Calu3 (cell line): Measurements from ENCODE around the gene CLTRN. TPM values are rescaled to one million over a fixed set of nuclear protein-coding genes. Genes with fewer than 3 reads are reported as not detected.

Experiments
- BruUV-seq: library from RNA; stranded (reverse); fragments of 400-500 nt; replicated peaks from 2 replicates; lab custom pipeline; 2021; lab: Mats Ljungman, UMichigan
- CTCF ChIA-PET: fragments of 300-600 bp; sonication (Branson Sonifier 250); formaldehyde crosslinking; loops from one replicate; lab custom pipeline; 2022; ENCODE audit warnings: antibody characterized with exemption; lab: Charles Lee
- DNase-seq: peaks from one replicate; pipeline ENCODE4 v3.0.0; 2022
- H3K27ac Mint-ChIP-seq: one replicate; pipeline ENCODE4 v1.8.0; 2022; ENCODE audit warnings: mixed read lengths; ENCODE audit not compliant: unreplicated experiment
- H3K27me3 Mint-ChIP-seq: one replicate; pipeline ENCODE4 v1.8.0; 2022; ENCODE audit warnings: mixed read lengths; ENCODE audit not compliant: unreplicated experiment
- H3K36me3 Mint-ChIP-seq: one replicate; pipeline ENCODE4 v1.8.0; 2022; ENCODE audit warnings: mild to moderate bottlenecking, moderate library complexity, mixed read lengths; ENCODE audit not compliant: insufficient read depth, unreplicated experiment
- H3K4me1 Mint-ChIP-seq: one replicate; pipeline ENCODE4 v1.8.0; 2022; ENCODE audit warnings: mild to moderate bottlenecking, low read depth, mixed read lengths; ENCODE audit not compliant: unreplicated experiment
- H3K4me3 Mint-ChIP-seq: one replicate; pipeline ENCODE4 v1.8.0; 2022; ENCODE audit warnings: mild to moderate bottlenecking, low read depth, moderate library complexity, mixed read lengths; ENCODE audit not compliant: unreplicated experiment
- H3K9me3 Mint-ChIP-seq: one replicate; pipeline ENCODE4 v1.8.0; 2022; ENCODE audit warnings: low read depth, mixed read lengths; ENCODE audit not compliant: unreplicated experiment
- CTCF ChIP-seq: fragments of 200-600 bp; IDR thresholded peaks from one replicate; pipeline ENCODE4 v1.8.0; 2022; ENCODE audit warnings: antibody characterized with exemption; ENCODE audit not compliant: unreplicated experiment
- intact Hi-C: fragments of 100-400 bp; cut with micrococcal nuclease; formaldehyde crosslinking; loops from one replicate; pipeline ENCODE4 v1.10.0; 2022; ENCODE audit not compliant: unreplicated experiment
- total RNA-seq: library from RNA; stranded (reverse); gene quantifications from 2 replicates; pipeline ENCODE4 v1.2.3, GENCODE V29; 2022

The CLTRN gene
- total RNA-seq, 1 experiment from 2014 or later: 35.3 TPM

GRCh38 chrX:15617111-15617510 is 47.5 kb downstream of the CLTRN start:
- BruUV-seq: no TSS peak
- H3K27ac Mint-ChIP-seq: peak overlapping the region; percentile 29
- peaks cover 28% of the 10 kb centered on the region for H3K4me1 Mint-ChIP-seq
- CTCF ChIA-PET: no interaction called here
- H3K9me3 Mint-ChIP-seq: peaks cover 6% of the 10 kb centered on the region
- H3K4me3 Mint-ChIP-seq: no peak overlapping the region
- no peak for TF ChIP-seq CTCF
- no peaks in the 10 kb centered on the region for H3K27me3 Mint-ChIP-seq
- intact Hi-C loops: no loop called here
- no peaks in the 10 kb centered on the region for H3K36me3 Mint-ChIP-seq
- no peak for DNase-seq

- H3K27ac Mint-ChIP-seq: peak overlapping the region; percentile 29
- no peaks in the 10 kb centered on the region for H3K27me3 Mint-ChIP-seq
- no peak for TF ChIP-seq CTCF
- no peak overlapping the region for H3K4me3 Mint-ChIP-seq
- no peaks in the 10 kb centered on the region for H3K36me3 Mint-ChIP-seq
- DNase-seq: no peak
- CTCF ChIA-PET: no interaction called here
- BruUV-seq: no TSS peak
- H3K9me3 Mint-ChIP-seq: peaks cover 6% of the 10 kb centered on the region
- intact Hi-C loops: no loop called here
- peaks cover 25% of the 10 kb centered on the region for H3K4me1 Mint-ChIP-seq
Observed at GRCh38 chrX:15616531-15616930, 48.1 kb downstream of the CLTRN start.

GRCh38 chrX:15607067-15607466 is 57.5 kb downstream of the CLTRN start:
- BruUV-seq: no TSS peak
- H3K9me3 Mint-ChIP-seq: no peaks in the 10 kb centered on the region
- intact Hi-C loops: no loop called here
- no peak for TF ChIP-seq CTCF
- peaks cover 48% of the 10 kb centered on the region for H3K4me1 Mint-ChIP-seq
- H3K4me3 Mint-ChIP-seq: peak overlapping the region; percentile 12
- DNase-seq: peak; percentile 38
- peaks cover under 1% of the 10 kb centered on the region for H3K36me3 Mint-ChIP-seq
- H3K27me3 Mint-ChIP-seq: no peaks in the 10 kb centered on the region
- CTCF ChIA-PET: interaction anchor here (1.2 kb wide), 1 partner anchor 27 kb away, joined by 3 read pairs; no protein-coding TSS in a partner anchor
- peak overlapping the region; percentile 85 for H3K27ac Mint-ChIP-seq

- BruUV-seq: no TSS peak
- Mint-ChIP-seq H3K27me3 (no peaks in the 10 kb centered on the region), H3K4me1 (peaks cover 55% of the 10 kb centered on the region), H3K9me3 (no peaks in the 10 kb centered on the region), H3K36me3 (peaks cover 4% of the 10 kb centered on the region), H3K27ac (peak overlapping the region; percentile 85), H3K4me3 (peak overlapping the region; percentile 12)
- peak; percentile 31 for DNase-seq
- no peak for TF ChIP-seq CTCF
- CTCF ChIA-PET: interaction anchor here (1.2 kb wide), 1 partner anchor 26 kb away, joined by 3 read pairs; no protein-coding TSS in a partner anchor
- intact Hi-C loops: no loop called here
Observed at GRCh38 chrX:15606136-15606535, 58.5 kb downstream of the CLTRN start.
